Activated T-cell treated with anti-CD3 and anti-CD28 coated beads for 1 hour (primary cell): Measurements from ENCODE around the gene SPTLC3.
"Not testable (repeated sequence)": the region's sequence is repeated elsewhere in the genome, so short reads cannot be mapped to it uniquely, and the experiment has no call there.

Experiments
- DNase-seq: peaks from one replicate; pipeline ENCODE4 v3.0.0-alpha.2; 2020; ENCODE audit warnings: low read depth

SPTLC3 gene

DNA sequence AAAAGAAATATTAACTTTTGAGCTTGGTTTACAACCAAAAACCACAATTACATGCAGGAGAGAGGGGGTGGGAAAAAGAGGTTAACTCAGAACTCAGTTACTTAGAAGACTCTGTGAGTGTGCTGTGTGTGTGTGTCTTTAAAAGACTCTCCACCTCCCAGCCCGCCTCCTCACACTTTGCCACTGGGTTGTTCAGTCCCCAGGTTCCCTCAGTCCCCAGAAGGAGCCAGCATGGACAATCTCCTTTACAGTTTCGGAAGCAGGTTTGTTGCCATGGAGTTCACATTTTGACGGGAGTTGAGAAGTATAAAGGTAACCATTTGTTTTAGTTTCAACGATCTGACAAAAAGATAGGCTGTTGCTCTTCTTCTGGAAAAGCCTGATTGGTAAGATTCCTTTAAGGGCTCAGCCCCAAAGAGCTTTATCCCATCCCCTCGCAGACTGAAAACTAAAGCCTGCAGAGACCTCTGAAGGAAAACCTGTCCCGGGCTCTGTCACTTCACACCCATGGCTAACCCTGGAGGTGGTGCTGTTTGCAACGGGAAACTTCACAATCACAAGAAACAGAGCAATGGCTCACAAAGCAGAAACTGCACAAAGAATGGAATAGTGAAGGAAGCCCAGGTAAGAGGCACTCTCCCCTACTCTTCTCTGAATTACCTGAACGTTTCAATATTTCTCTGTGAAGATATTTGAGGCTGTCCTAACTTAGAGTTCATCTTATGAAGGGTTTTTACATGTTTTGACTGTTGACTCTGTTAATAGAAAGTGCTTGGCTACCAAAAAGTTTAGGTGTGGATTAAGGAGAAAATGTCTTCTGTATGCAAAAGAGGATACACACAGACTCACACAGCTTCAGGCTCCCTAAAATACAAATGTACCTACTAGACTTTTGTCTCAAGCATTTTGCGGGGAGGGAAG lies at the start of gene SPTLC3:
Gene SPTLC3, plus strand, starts transcription at position 212 of the 921 bp plus-strand sequence. Its CDS starts 296 bp downstream, at position 508.
- no peak for DNase-seq

DNA sequence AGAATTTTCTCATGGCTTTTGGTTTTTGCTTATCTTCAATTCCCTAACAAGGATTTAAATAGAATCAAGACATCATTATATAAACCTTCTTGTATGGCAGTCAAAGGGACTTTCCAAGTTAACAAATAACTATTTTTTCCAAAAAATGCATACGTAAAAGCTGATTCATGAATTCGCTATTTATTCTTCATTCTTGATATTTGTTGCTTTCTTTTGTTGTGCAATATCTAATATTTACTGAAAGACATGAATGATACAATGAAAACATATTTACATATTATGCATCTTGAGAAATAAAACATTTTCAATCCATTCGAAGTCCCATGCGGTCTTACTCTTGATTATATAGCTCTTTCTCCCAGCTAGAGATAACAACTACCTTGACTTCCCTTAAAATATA lies 47.0 kb upstream of the SPTLC3 start:
- DNase-seq = no peak

DNA sequence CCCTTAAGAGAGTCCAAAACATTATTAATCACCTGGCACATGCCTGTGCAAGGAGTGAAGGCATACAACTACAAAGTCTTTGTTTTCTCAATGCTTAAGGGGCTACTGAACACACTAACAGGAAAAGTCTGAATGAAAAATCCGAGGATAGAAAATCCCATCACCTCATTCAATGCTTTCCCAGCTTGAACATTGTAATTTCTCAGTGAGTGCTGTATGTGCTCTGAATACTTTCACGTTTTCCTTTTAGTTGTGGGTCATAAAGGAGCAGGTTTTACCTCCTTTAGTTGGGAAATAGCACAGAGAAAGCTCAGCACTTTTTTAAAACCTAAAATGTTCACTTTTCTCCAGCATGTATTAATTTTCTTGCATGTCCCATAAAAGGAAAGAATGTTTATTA lies 45.9 kb upstream of the SPTLC3 start:
- no peak for DNase-seq

DNA sequence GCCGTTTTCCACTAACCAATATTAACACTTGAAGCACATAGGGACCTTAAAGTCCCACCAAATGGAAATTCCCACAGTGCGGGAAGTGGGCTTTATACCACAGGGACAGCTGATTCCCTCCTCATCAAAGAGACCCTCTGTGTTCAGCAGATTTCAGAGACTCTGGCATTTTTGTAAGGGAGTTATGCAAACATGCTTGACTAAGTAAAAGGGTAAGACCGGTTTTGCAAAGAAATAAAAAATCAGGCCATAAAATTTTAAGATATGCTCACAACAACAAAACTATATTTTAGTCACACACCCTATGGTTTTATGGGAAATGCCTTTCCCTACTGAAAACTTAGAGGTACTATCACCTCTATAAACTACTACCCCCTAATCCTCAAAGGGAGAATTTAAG lies 45.4 kb upstream of the SPTLC3 start:
- DNase-seq = no peak

DNA sequence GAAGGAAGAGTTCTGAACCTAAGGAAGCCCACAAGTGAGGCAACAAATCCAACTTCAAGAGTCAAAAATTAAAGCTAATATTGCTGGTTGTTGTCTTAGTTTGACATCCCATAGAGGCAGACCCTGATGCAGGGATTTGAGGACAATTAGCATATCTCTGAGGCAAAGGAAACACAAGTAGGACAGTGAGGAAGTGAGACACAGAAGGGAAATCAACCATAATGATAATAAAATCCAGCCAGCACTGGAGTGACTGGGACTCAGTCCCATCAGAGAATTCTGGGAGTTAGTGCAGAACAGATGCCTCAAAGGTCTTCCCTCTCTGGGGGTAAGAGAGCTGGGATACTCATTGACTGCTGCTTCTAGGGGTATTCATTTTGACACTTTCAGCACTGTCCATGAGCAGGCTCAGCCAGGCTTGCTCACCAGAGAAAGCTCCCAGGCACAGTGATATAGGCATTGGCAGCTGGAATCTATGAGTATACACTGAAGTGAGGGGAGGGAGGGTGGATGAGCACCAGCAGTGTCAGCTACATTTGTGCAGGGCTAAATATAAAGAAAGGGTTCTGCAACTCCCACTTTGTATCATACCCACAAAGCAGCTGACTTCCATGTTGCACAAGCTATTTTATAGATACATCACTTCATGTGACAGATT lies 43.4 kb upstream of the SPTLC3 start:
- DNase-seq = no peak

DNA sequence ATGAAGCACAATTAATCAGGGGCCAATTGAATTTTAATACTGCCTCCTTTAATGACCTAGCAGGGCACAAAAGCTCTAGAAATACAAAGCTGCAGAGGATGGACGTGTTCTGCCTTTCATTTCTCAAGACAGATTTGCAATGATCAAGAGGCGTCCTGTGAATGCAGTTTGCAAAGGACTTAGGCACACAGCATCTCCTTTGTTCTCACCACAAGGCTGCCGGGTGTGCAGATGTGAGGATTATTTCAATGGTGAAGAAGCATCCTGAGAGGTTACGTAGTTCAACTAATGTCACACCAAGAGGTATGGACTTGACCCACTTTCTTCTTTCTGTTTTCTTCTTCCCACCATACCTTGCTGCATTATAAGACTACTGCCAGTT lies 42.9 kb upstream of the SPTLC3 start:
- DNase-seq = no peak

DNA sequence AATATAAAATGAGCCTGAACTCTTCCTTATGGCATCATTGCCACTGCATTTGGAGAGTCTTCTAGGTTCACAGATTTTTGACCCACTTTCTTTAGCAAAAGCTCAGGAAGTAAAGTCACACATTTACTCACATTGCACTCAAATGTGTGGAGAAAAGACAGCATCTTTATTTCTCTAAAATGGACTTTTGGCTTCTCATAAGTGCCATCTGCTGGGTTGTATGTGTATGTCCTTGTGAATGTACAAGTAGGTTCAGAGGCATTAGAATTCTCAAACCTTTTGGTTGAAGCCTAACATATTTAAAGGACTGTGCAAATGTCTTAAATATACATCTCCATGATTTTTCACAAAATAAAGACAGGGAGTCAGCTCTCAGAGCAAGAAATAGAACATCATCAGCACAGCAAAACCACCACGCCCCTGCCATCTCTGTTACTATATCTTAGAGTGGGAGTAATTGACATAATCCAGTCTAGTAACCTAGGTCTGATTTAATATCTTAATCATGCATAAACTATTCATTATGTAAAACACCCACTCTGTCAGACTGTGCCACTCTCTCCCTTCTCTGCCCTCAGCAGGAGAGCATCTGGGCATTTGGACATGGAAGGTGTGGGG lies 42.2 kb upstream of the SPTLC3 start:
- no peak for DNase-seq

DNA sequence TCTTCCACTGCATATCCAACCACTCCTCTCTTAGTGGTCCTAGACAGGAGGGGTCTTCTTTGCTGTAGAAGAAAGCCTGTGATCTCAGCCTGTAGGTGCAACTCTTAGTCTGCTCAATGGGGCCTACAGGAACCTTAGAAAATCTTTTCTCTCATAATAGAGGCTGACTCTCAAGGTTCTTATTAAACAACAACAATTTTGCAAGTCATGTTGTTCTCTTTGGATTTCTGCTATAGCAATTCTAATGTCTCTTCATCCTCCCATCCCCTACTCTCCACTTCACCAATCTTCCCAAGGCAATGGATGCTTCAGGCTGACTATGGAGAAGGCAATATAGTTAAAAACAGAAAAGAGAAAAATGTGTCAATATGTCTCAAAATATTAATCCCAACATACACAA lies 40.8 kb upstream of the SPTLC3 start:
- DNase-seq = no peak

DNA sequence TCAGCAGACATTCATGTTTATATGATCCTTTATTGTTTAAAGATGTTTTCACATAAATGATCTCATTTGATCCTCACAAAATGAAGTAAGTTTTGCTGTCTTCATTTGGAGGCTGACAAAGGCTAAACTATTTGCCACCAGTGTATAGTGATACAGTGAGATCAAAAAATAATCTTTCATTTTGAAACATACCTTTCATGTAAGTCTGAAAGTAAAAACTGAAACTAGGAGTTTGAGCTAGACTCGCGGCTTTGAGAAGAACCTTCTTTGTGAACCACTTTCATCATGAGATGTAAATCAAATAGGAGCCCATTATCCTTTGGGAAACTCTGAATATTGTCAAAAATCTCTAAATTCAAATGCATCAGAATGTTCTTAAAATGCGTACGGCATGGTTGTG lies 40.3 kb upstream of the SPTLC3 start:
- no peak for DNase-seq

DNA sequence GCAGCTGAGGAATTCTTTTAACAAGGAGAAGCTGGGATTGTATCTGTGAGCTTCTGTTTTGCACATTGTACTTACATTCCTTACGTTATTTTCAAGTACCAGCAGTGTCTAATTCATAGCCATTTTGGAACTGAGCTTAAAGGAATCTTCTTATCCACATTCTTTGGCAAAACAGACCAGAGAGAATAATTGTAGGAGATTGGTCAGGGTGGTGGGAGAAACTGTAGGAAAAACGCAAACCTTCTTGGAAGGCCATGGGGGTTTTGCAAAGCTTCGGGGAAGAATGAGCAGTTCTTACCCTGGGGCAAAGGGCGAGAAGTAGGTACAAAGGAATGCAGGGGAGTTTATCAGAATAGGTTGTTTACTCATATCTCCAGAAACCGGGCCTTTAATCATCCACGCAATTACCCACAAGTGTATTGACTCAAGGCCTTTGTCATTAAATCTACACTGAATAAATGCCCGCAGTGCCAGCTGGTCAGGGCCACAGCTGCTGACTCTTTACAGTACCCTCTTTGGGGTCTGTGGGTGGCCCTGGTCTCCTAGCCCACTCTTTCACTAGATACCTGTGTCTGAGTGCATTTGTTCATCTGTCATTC lies 39.6 kb upstream of the SPTLC3 start:
- no peak for DNase-seq

DNA sequence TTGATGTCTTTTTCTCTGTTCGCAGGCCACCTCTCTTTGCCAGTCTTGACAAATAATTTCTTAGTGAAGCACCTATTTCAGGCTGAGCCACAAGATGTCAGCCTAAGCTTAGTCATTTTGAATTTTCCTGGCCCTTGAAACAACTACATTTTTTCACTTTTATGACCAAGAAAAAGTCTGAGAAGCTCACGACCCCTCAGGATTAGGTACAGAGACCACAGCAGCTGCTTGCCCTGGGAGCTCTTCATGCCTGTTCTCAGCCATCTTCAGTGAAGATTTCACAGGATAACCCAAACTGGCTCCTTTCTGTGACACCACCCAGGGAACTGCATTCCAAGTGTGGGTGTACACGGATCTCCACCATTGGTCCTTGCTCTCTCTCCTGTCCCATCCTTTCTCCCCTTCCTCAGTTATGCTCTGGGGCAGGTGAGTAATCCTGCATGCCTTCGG lies 38.4 kb upstream of the SPTLC3 start:
- no peak for DNase-seq

DNA sequence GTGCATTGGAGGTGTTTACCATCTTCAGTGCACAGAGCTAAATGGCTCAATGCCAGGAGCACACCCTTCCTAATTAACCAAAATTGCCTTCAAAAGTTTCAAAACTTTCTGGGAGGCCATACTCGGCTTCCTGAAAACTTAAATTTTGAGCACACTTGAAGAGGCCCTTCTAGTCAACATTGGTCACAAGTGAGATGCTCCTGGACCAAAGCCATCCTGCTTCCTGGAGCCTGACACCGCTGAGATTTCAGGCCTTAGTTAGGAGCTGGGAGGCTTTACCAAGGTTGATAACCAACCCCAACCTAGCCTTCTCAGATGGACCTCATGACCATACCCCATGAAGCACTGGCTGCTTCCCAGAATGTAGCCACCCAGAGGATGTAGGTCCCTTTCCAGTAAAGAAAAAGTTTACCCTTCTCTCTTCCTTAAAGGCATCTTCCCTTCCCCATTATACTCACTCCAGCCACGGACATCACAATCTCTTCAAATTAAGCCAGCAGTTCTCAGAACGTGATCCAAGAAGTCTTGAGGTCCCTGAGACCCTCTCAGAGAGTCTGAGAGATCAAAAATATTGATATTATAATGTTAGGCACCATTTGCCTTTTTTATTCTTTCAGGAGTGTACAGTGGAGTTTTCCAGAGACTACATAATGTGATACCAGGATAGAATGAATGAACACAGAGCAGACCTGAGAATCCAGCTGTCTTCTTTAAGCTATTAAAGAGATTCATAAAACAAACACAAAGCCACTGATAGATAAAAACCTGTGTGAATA lies 32.8 kb upstream of the SPTLC3 start:
- DNase-seq = no peak

DNA sequence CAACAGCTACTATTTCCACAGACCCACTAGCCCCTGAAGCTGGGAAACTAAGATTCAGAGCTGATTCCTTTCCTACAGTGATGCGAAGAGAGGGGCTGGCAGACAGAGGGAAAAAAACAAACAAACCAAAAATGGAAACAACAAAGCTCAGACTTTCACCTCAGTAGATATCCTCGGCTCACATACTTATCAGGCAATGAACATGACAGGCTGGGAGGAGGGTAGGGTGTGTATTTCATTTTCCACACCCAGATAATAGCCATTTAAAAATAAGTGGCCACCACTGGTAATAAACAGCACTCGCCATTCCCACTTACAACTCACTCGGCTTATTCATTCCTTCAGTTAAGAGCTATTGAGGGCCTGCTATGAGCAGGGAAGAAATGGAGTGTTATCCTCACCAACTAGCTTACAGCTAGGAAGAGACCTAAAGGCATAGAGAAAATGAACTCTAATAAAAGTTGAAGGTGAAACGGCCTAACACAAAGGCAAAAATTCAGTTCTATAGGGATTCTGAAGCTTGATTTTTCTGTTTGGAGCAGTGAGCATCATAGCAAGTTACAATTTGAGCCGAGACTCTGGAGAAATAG lies 32.0 kb upstream of the SPTLC3 start:
- DNase-seq = no peak

DNA sequence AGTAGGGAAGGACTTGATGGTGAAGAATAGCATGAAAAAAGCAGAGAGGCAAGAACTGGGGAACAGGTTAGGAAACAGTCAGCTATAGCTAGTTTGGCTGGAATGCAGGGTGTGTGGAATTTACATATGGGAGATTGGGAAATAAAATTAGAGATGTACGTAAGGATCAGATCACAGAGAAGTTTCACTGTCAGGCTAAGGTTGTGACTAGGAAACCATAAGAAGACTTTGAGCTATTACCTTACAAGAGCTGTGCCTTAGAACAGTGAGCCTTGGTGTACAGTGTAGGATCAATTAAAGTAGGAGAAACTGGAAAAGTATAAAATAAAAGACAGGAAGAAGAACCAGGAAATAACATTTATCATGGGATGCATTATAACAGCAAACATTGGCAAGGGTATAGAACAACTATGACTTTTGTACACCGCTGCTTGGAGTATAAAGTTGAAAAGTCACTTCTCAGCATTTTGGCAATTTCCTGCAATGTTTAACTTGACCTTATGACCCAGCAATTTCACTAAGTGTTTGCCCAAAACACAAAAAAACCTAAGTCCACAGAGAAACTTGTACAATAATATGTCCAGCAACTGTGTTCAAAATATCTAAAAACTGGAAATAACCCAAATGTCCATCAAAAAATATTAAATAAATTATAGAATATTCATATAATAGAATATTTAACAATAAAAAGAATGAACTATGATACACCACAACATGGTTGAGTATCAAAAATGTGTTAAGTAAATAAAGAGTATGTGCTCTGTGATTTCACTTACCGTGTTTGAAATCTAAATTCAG lies 31.2 kb upstream of the SPTLC3 start:
- DNase-seq = no peak

DNA sequence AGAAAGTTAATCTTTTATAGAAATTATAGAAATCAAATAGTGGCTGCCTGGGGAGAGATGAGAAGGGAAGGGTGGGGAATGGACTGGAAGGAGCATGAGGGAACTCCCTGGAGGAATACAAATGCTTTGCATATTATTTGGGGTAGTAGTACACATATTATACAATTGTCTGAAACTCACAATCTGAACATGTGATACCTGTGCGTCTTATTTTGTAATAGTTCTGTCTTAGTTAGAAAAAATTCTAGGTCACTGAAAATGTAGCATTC lies 30.7 kb upstream of the SPTLC3 start:
- no peak for DNase-seq

DNA sequence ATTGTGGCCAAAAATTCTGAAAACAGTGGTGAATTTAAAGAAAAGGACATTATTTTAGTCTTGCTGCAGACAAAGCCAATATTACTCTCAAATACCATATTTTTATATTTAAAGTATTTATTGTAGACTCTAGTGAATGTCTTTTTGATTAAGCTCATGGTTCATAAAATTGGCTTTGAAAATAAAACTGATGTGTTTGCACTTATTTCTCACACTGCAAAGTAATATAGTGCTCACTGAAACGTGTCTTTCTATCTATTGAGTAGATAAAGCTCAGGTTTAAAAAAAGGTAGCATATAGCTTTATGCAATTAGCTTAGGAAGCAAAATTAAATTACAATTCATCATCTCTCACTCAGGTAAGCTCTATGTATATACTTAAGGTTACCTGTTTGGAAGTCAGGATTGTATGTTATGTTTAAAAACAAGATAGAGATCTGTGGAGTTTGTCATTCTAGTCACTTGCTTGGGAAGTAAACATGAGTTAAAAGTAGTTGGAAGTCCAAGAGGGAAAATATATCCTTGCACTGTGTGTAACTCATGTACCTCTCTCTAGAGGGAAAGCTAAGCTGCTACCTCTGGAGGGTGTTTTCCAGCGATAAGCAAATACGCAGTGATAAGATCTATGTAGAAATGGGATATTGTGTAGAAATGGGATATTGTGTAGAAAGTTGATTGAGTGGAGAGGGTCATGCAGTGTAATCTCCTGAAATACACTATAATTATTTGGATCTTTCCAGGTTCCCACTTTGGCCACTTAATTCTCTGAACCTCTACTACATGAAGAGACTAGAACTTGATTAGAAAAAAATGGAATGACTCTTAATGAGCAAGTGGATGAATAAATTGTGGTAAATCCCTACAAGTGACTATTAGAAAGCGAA lies 29.9 kb upstream of the SPTLC3 start:
- no peak for DNase-seq

DNA sequence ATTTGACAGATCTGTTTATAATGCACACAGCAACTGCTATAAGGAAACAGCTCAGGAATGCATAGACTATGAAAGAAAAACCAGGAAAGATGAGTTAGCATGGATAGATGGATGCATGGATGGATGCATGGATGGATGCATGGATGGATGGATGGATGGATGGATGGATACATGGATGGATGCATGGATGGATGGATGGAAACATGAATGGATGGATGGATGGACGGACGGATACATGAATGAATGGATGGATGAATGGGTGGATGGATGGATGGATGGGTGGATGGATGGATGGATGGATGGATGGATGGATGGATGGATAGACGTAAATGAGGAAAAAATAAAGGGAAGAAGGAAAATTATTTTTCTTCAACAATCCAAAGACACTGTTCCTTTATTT lies 29.1 kb upstream of the SPTLC3 start:
- DNase-seq = not testable (repeated sequence)

DNA sequence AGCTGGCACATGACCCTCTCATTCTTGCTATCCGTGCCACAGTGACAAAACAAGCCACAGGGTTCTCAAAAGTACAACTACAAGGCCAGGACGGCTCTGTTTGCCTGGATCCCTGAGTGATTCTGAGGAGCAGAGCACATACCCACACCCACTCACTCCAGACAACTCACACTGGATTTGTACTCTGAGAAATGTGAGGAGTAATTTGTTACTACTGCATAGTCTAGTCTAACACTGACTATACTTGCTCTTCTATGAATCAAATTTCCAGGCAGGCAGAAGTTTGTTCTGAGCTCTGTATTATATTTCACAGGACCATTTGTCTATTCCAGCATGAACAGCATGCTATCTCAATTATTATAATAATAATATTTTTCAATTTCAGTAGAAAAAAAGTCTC lies 26.7 kb upstream of the SPTLC3 start:
- no peak for DNase-seq

DNA sequence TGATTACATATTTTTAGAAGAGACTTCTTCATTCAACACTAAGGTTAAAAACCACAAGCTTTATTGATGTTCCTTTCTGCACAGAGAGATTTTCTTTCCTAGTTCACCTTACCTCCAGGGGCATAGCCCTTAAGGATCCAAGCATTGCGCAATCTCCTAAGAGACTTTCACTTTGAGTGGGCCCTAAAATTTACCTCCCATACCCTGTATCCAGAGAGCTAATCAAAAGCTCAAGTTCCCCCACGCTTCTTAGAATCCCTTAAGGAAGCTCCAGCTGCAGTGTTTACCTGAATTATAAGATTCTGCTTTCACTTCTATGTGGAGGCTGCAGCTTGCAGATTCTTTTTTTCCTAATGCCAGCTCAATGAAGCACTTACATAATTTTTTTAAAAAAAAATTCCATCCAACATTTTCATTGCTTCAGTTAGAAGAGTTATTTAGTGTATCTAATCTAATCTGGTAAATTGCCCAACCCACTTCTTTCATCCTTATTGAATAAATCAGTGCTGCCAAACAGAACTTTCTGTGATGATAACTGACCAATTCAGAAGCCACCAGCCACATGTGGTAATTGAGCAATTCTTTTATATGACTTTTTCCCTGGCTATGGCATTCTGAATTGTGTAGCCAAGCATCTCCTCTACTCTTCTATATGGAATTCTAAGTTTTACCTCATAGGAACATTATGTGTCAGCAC lies 24.6 kb upstream of the SPTLC3 start:
- DNase-seq = no peak
